CD4-positive, alpha-beta T cell treated with Interleukin-6 at 100 ng/mL for 8 hours (primary cell): ENCODE results near the gene OTC.

Experiments used
- DNase-seq: peaks from one replicate; pipeline ENCODE4 v3.0.0-alpha.2; 2020; ENCODE audit warnings: mixed read lengths, low spot score

Gene OTC

DNA sequence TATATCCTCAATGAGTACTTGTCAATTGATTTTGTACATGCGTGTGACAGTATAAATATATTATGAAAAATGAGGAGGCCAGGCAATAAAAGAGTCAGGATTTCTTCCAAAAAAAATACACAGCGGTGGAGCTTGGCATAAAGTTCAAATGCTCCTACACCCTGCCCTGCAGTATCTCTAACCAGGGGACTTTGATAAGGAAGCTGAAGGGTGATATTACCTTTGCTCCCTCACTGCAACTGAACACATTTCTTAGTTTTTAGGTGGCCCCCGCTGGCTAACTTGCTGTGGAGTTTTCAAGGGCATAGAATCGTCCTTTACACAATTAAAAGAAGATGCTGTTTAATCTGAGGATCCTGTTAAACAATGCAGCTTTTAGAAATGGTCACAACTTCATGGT lies at the start of gene OTC:
Gene OTC (plus strand): TSS at position 243 of the 400 bp plus-strand sequence. CDS start 93 bp downstream, at position 336.
- no peak for DNase-seq

- no peak for DNase-seq
Measured at GRCh38 chrX:38304010-38304409, 48.4 kb upstream of the OTC start.

GRCh38 chrX:38305971-38306370 lies 46.4 kb upstream of the OTC start:
- DNase-seq: no peak

- DNase-seq: no peak
Measured at GRCh38 chrX:38311743-38312142, 40.7 kb upstream of the OTC start.

- no peak for DNase-seq
Measured at GRCh38 chrX:38312436-38312835, 40.0 kb upstream of the OTC start.

DNA sequence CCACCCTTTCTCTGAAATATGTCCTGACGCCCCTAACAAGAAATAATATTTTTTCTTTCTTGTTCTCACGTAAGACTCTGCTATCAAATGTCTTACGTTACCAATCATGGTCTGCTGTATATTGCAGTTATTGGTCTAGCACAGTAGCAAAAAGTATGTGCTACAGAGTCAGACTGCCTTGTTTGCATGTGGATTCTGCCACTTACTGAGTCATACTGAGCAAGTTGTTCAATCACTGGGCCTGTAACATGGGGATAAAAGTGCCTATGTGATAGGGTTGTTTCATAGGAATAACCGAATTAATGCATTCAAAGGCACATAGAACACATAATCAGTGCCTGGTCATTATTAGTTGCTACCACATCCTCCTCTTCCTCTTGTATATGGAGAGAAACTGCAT lies 39.2 kb upstream of the OTC start:
- no peak for DNase-seq

DNA sequence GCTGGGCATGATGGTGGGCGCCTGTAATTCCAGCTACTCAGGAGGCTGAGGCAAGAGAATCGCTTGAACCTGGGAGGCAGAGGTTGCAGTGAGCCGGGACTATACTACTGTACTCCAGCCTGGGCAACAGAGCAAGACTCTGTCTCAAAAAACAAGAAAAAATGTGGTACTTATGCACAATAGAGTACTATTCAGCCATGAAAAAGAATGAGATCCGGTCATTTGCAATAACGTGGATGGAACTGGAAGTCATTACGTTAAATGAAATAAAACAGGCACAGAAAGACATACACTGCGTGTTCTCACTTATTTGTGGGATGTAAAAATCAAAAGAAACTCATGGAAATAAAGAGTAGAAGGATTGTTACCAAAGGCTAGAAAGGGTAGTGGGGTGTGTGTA lies 37.2 kb upstream of the OTC start:
- no peak for DNase-seq

- no peak for DNase-seq
Measured at GRCh38 chrX:38318196-38318595, 34.2 kb upstream of the OTC start.

DNA sequence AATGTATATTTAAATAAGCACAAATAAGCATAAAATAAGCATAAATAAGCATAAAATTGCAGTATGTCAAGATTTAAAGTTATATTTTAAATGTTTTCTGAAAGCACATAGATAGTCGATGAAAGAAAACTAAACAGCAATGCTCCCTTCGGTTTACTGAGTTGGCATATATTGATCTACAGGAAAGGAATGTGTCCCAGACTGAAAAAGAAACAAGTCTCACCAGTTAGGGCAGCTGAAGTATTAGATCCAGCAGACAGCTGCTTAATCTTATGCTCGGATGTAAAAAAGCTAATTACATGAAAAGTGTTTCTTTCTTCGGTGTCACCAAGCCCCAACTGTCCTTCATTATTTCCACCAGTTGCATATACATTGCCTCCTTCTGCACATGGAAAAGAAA lies 33.8 kb upstream of the OTC start:
- no peak for DNase-seq

DNA sequence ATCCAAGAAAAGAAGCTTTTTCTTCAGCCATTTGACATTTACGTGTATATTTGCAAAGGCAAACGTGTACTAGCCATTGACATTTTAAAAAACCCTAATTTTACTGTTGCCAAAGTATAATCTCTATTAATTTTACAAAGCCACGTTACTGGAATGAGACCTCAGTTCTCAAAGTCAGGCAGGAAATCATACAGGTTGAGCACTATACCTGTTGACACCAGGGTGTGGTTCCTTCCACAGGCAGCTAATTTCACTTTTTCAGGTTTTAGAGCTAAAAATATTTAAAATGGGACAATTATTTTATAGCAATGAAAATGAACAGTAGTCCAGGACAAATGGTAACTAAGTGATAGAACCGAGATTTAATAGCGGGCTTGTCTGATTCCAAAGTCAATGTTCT lies 31.6 kb upstream of the OTC start:
- no peak for DNase-seq

GRCh38 chrX:38326086-38326485 lies 26.3 kb upstream of the OTC start:
- DNase-seq: no peak

GRCh38 chrX:38327007-38327774 lies 25.2 kb upstream of the OTC start, which contains the start of gene RPGR:
TSS of gene RPGR (minus strand) at chrX:38327509. CDS start at chrX:38327367, 142 bp downstream.
- DNase-seq: peak; percentile 90

- DNase-seq: no peak
Measured at GRCh38 chrX:38327775-38328081, 24.7 kb upstream of the OTC start.

DNA sequence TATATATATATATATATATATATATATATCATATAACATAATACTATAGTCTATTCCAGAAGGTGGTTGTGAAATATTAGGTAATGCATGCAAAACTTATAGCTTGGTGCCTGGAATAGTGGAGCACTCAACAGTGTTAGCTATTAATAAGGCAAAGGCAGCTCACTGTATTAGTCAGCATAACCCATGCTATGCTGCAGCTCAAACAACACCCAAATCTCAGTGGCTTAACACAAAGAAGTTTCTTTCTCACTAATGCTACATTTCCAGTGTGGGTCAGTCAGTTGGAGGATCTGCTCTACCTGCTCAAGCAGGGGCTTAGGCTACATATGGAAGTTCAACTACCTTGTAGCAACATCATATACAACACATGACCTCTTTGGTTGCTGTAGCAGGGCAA lies 19.9 kb upstream of the OTC start:
- DNase-seq: no peak

DNA sequence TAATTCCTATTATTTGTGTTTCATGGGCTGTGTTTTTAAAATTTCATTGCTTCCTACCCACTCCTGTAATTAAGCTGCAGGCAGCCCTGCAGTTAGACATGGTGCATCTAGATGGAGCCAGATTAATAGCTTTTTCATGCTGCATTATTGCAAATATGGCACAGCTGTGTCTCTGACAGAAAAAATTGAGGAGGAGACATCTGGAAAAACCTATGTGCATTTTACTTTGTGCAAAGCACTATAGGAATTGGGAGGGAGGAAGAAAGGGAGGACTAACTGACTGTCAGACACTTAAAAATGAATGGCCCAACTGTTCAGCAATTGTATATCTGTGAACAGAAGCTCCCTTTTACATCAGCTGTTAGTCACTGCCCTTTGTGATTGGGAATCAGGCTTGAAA lies 17.0 kb upstream of the OTC start:
- DNase-seq: no peak

- DNase-seq: no peak
Measured at GRCh38 chrX:38336538-38337240, 15.7 kb upstream of the OTC start.

DNA sequence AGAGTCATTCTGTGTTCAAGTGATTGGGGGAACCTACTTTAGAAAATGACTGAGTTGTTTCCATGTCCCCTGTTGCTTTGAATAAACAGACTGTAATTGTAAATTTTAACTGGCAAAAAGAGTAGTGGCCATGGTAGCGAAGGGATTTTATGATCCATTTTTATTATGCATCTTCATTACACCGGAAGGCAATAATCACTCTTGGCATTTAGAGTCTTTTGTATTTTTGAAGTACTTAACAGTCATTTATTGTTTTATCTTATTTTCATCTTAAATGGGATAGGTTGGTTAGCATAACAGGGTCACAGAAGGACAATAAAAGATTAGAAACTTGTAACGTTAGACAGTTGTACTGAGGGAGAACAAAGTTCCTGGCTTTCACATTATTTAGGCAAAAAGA lies 11.0 kb upstream of the OTC start:
- DNase-seq: no peak

DNA sequence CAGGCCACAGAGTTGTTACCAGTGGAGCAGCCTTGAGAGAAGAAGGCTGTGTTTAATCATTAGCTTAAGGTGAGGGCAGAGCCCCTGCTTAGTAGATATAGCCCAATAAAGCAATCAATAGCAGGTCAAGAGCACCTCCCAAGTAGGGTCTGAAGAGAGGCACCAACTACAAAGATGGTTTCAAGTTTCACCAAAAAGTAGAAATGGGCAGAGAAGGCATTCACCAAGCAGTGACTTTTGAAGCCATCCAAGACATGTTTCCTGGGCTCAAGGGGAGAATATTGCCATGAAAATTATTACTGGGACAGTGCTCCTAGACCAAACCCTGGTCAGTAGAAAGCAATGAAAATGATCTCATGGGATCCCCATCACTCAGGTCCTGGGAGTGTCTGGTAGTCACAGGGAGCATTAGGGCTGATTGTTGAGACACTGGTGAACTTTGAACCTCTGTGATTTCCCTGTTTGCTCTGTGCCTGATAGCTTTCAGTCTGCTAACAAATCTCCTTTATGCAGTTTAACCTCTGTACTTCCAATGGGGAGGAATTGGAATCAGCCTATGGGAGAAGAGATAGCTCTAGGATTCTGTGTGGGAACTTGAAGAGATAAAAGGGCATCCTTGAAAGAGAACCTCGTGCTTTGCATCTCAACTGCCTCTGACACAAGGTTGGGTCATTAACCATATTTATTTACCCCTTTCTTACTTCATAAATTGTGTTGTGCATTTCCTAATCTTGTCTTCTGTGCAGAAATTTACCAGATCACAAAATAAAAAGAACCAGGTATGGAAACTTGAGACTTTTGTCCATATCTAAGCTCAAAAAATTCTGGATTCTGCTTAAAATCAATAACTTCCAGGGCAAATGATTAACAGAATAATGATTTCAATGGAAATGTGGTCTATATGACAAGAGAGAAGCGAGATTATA lies 9.3 kb upstream of the OTC start:
- no peak for DNase-seq

GRCh38 chrX:38346150-38346549 lies 6.3 kb upstream of the OTC start:
- DNase-seq: no peak

GRCh38 chrX:38347136-38347535 lies 5.3 kb upstream of the OTC start:
- no peak for DNase-seq

DNA sequence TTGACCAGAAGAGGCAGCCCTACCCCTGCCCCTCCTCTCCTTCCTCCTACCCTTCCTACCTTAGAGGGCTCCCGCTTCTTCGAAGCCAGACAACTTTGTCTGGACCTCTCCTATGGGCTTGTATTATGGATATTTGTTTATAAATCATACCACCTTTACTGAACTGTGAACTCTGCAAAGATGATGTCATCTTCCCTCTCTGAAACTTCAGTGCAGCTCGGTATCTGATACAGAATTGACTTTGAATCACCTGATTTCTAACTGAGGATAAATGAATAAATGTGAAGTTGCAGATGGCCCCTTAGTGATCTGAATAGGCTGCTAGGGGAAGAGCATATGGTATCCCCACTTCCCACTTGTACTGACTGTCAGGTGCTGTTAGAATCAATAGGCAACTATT lies 1.1 kb upstream of the OTC start:
- DNase-seq: no peak

DNA sequence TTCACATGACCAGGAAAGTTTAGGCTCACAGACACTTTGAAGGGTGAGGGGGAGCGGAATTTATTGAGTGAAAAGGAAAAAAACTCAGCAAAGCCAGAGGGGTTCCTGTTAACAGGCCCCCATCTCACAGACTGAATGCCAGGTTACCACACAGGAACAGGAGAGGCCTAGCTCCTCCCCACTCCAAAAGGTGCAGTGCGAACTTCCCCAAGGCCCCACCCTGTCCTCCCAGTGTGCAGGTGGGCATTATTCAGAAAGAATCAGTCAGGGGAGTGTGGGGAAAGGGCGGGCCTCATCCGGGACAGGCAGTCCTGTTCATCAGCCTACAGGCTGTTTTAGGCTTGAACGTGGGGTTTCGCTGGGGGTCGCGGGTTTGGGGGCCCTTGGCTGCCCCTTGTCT lies 4.0 kb downstream of the OTC start:
- DNase-seq: no peak
